ENCODE measurements around the gene SPIN1.

The SPIN1 gene

DNA sequence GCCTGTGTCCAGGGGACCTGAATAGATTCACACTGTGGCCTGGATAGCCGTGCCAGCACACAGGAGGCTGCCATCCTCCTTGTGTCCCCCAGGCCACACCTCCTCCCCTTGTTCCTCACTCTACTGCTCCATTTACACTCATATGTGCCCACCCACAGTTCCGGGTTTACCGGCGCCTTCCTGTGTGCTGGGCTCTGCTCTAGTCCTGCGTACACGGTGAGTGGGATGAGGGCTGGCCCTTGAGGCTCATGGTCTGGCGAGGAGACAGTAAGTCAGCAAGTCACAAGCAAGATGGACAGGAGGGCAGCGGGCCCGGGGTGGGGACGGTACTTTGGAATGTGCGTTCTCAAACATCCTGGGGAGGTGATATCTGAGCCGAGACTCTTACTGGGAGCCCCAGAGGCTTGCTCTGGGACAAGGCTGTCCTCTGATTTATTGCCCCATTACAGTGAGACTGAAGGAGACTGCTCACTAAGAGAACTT lies 114.3 kb downstream of the SPIN1 start:
- no peak for DNase-seq

DNA sequence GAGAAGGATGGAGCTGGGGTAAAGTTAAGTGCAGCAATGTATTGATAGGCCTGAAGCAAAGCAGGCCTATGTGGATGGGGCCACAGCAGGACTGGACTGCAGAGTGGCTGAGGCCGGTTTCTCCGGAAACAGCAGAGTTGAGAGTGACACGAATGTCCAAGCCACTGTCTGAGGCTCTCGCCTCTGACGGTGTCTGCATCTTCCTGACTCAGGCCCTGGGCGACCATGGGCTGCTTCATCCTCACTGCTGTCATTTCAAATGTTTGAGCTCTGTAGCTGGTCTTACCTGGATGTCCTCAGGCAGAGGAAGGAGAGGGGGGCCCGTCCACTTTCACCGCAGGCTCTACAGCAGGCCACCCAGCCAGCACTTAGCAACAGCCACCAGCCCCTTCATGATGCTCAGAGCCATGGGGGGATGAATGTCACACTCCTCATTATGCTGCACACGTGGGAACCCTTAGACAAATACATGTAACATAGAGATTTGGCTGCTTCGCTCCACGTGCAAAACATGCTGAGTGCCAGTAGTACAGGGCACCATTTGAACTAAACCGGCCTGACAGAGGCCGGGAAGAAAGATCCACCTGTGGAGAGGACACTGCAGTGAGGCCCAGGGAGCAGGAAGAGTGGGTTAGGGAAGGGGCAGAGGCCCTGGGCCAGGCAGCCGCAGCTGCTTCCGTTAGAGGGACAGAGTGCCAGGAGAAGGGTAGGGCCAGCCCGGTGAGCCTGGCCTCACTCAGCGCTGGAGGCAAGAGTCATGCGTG lies 115.0 kb downstream of the SPIN1 start:
- no peak for DNase-seq

DNA sequence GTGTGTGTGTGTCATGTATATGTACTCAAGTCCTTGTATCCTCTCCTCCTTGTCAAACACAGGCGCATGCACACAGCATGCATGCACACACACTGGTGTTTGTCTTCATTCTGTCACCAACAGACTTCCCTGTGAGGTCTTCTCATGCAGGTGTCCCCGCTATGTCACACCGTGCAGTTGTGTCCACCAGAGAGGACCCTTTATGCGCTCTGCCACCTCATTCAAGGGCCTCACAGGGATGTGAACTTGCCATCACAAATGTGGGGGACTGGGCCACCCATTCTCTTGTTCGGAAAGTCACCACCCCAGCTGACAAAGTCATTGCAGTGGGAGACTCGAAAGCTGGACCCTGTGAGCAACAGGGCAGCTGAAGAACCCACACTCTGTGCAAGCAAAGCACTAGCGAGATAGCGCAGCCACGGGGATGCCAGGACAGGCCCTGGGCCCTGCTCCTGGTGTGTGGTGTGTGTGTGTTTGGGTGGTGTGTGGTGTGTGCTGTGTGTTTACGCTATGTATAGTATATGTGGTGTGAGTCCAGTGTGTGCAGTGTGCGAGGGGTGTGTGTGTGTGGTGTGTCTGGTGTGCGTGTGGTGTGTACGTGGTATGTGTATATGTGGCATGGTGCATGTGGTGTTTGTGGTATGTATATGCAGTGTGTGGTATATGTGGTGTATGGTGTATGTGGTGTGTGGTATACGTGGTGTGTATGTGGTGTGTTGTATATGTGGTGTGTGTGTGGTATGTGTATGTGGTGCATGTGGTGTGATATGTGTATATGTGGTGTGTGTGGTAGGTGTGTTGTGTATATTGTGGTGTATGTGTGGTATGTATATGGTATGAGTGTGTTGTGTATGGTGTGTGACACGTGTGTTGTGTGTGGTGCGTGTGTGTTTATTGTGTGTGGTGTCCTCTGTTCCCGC lies 115.9 kb downstream of the SPIN1 start:
- DNase-seq, result no peak

GRCh38 chr9:88508326-88508725 lies 120.1 kb downstream of the SPIN1 start:
- DNase-seq, result no peak

DNA sequence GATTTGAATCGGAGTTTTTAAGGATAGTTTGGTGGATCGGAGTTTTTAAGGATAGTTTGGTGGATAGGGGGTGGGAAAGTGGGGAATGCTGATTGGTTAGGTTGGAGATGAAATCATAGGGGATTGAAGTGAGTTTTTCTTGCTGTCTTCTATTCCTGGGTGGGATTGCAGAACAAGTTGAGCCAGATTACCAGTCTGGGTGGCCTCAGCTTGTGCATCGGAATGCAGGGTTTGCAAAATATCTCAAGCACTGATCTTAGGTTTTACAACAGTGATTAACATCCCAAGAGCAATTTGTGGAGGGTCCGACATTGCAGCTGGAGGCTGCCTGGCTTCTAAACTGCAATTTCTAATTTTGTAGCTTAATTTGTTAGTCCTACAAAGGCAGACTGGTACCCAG lies 123.7 kb downstream of the SPIN1 start:
- DNase-seq, result no peak

DNA sequence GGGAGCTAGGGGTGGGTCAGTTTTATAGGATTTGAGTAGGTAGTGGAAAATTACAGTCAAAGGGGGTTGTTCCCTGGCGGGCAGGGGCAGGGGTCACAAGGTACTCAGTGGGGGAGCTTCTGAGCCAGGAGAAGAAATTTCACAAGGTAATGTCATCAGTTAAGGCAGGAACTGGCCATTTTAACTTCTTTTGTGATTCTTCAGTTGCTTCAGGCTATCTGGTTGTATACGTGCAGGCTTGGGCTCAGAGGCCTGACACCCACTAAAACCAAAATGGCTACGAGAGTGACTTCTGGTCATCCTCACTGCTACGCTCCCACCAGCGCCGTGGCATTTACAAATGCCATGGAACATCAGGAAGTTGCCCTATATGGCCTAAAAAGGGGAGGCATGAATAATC lies 126.0 kb downstream of the SPIN1 start:
- no peak for DNase-seq

- DNase-seq, result no peak
Measured at GRCh38 chr9:88521308-88521707, 133.1 kb downstream of the SPIN1 start.

DNA sequence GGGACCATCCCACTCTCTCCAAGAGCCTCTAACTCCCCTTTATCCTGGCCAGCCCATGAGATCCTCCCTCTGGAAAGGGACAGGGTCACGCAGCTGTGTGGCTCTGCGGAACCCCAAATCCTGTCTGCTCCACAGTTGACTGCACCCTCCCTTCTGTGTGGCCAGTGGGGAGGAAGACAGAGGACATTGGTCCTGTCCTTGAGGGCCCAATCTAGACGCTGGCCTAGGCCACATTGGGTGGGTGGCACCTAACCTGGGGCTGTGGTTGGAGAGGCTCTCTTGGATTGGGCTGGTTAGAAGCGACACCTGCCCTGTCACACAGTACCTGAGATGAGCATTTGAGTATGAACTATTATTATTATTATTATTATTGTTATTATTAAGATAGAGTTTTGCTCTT lies 134.1 kb downstream of the SPIN1 start:
- DNase-seq, result no peak

- DNase-seq, result no peak
Measured at GRCh38 chr9:88523056-88523455, 134.8 kb downstream of the SPIN1 start.

DNA sequence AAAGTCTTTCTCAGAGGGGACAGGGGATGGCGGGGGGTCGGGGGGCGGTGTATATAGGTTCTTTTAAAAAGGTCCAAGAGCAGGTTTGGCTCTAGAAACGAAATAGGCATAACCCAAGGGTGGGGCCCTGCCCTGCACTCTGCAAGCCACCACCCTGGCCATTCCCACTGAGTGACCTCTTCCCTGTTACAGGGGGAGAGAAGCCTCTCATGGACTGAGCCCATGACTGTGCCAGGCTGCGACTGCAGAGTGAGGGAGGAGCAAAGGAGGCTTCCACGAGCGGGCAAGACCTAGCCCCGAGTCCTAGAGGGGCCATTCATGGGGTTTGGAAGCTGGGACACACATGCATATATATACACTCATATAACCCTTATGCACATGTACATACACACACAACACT lies 136.7 kb downstream of the SPIN1 start:
- DNase-seq, result no peak

- DNase-seq, result no peak
Measured at GRCh38 chr9:88527618-88528017, 139.4 kb downstream of the SPIN1 start.
